Activated CD4-positive, alpha-beta T cell treated with anti-CD3 and anti-CD28 coated beads for 36 hours (primary cell): ENCODE data around the gene FLRT3. TPM values are rescaled to one million over a fixed set of nuclear protein-coding genes. Genes with fewer than 3 reads are reported as not detected.

Source experiments
- ATAC-seq: fragments of 200-7000 bp; cut with Tn5 transposase; one replicate; pipeline ENCODE4 v1.10.0; 2021; ENCODE audit warnings: mild to moderate bottlenecking, moderate library complexity
- CTCF ChIA-PET: fragments of 350-600 bp; sonication (Branson Sonifier 250); formaldehyde crosslinking; loops from one replicate; lab custom pipeline; 2021; ENCODE audit warnings: antibody characterized with exemption; lab: Charles Lee
- POLR2A ChIA-PET: fragments of 350-600 bp; sonication (Branson Sonifier 250); formaldehyde crosslinking; loops from one replicate; lab custom pipeline; 2021; ENCODE audit warnings: antibody characterized with exemption, inconsistent platforms; lab: Charles Lee
- DNase-seq: peaks from one replicate; pipeline ENCODE4 v3.0.0-alpha.2; 2020
- H3K27ac Mint-ChIP-seq: one replicate; pipeline ENCODE4 v1.8.0; 2021; ENCODE audit warnings: mixed read lengths
- H3K27me3 Mint-ChIP-seq: one replicate; pipeline ENCODE4 v1.8.0; 2021; ENCODE audit warnings: mixed read lengths
- H3K36me3 Mint-ChIP-seq: one replicate; pipeline ENCODE4 v1.8.0; 2021; ENCODE audit warnings: low read depth, mixed read lengths
- H3K4me1 Mint-ChIP-seq: one replicate; pipeline ENCODE4 v1.8.0; 2021; ENCODE audit warnings: mixed read lengths
- H3K4me3 Mint-ChIP-seq: one replicate; pipeline ENCODE4 v1.8.0; 2021; ENCODE audit warnings: mild to moderate bottlenecking, moderate library complexity, mixed read lengths
- H3K9me3 Mint-ChIP-seq: one replicate; pipeline ENCODE4 v1.8.0; 2021; ENCODE audit warnings: low read depth, mixed read lengths
- intact Hi-C, 2 experiments: fragments of 100-400 bp; cut with DNase I in 1 of 2; cut with micrococcal nuclease in 1 of 2; formaldehyde crosslinking; loops; one replicate each; pipeline versions ENCODE4 v1.14.2 to v1.15.1; 2022 to 2024; cut with DNase I, micrococcal nuclease
- total RNA-seq, 2 experiments: library from RNA; stranded (reverse); gene quantifications; one replicate each; pipeline ENCODE4 v1.2.3, GENCODE V29; 2021

Gene FLRT3
- total RNA-seq, 2 experiments from 2014 or later: not detected

DNA sequence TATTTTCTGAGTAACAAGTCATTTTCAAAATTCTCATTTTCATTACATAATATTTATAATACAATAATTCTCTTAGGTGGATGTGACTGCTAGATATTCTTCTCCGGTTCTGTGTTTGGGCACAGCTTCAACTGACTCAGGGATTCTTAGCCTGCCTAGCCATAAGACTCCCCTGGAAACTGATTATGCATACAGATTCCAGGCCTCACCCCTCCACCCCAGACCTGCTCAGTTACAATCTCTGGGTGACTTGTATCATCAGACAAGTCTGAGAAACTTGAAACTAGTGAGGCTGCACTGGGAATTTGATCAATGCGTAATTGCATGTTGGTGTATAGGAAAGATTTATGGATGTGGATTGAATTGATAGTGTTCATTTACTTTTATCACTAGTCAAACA lies 25.4 kb downstream of the FLRT3 start:
- Mint-ChIP-seq H3K27ac (no peak overlapping the region), H3K9me3 (peaks cover 6% of the 10 kb centered on the region), H3K4me1 (no peaks in the 10 kb centered on the region), H3K36me3 (no peaks in the 10 kb centered on the region), H3K4me3 (no peak overlapping the region), H3K27me3 (no peaks in the 10 kb centered on the region)
- intact Hi-C loops: no loop called here
- ATAC-seq: no peak
- no peak for DNase-seq
- CTCF ChIA-PET: no interaction called here
- POLR2A ChIA-PET: no interaction called here

DNA sequence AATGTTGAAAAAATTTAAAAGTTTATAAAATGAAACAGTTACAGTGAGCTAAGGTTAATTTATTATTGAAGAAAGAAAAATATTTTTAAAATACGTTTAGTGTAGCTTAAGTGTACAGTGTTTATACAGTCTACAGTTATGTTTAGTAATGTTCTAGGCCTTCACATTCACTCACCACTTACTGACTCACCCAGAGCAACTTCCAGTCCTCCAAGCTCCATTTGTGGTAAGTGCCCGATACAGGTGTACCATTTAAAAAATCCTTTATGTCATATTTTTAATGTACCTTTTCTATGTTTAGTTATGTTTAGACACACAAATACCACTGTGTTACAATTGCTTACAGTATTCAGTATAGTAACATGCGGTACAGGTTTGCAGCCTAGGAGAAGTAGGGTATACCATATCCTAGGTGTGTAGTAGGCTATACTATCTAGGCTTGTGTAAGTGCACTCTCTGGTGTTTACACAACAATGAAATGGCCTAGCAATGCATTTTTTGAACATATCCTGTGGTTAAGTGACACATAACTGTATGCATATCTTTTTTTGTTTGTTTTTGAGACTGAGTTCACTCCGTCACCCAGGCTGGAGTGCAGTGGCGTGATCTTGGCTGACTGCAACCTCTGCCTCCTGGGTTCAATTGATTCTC lies 26.3 kb downstream of the FLRT3 start:
- no peak for ATAC-seq
- POLR2A ChIA-PET: no interaction called here

DNA sequence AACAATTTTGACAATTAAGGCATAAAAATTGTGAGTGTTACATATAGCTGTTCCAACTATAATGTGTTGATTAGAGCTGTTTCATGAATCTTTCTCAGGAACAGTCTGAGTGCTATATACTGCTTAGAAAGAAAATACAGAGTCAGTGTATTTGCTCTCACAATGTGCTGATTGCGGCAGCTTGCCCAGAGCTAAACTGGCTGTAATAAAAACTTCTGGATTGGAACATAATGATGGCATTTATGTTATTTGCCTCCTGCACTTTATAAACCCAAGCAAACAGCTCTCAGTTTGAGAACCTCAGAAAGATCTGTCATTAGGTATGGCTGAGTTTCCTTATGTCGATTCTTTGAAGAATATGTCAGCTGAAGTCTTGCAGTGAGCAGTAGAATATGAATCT lies 29.5 kb downstream of the FLRT3 start:
- DNase-seq (no peak), ATAC-seq (no peak)
- H3K27ac Mint-ChIP-seq: no peak overlapping the region
- intact Hi-C loops: no loop called here
- H3K27me3 Mint-ChIP-seq: no peaks in the 10 kb centered on the region
- H3K4me1 Mint-ChIP-seq: no peaks in the 10 kb centered on the region
- POLR2A ChIA-PET: no interaction called here
- CTCF ChIA-PET: interaction anchor here (0.9 kb wide), 1 partner anchor 67 kb away, joined by 3 read pairs; no protein-coding TSS in a partner anchor
- no peaks in the 10 kb centered on the region for H3K36me3 Mint-ChIP-seq
- no peak overlapping the region for H3K4me3 Mint-ChIP-seq
- H3K9me3 Mint-ChIP-seq: no peaks in the 10 kb centered on the region

More for the DNA sequence above, 26.3 kb downstream of the FLRT3 start:
- Mint-ChIP-seq H3K27ac (no peak overlapping the region), H3K36me3 (no peaks in the 10 kb centered on the region), H3K27me3 (no peaks in the 10 kb centered on the region), H3K4me1 (no peaks in the 10 kb centered on the region), H3K9me3 (peaks cover 2% of the 10 kb centered on the region), H3K4me3 (no peak overlapping the region)
- intact Hi-C loops: no loop called here
- CTCF ChIA-PET: interaction anchor here (1.0 kb wide), 1 partner anchor 16 kb away, joined by 3 read pairs; no protein-coding TSS in a partner anchor
- DNase-seq: no peak

DNA sequence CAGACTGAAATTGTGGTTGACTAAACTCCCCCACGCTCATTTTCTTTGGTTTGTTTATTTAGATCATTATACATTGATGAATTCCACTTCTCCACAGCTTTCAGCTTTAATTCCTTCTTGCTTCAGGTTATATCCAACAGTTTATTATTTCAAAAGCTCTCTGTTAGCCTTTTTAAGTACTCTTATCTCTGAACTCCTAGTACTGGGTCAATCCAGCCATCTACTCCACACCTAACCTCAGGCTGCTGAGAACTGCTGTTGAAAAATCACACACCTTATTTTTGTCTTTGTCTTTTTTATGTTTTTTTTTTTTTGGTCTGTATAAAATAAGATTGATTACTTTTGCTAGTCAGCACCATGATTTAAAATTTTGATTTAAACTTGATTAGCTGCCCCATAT lies 32.9 kb downstream of the FLRT3 start:
- Mint-ChIP-seq H3K9me3 (no peaks in the 10 kb centered on the region), H3K36me3 (no peaks in the 10 kb centered on the region), H3K27me3 (no peaks in the 10 kb centered on the region), H3K27ac (no peak overlapping the region), H3K4me1 (no peaks in the 10 kb centered on the region), H3K4me3 (no peak overlapping the region)
- DNase-seq (no peak), ATAC-seq (no peak)
- CTCF ChIA-PET: no interaction called here
- intact Hi-C loops: no loop called here
- POLR2A ChIA-PET: no interaction called here

DNA sequence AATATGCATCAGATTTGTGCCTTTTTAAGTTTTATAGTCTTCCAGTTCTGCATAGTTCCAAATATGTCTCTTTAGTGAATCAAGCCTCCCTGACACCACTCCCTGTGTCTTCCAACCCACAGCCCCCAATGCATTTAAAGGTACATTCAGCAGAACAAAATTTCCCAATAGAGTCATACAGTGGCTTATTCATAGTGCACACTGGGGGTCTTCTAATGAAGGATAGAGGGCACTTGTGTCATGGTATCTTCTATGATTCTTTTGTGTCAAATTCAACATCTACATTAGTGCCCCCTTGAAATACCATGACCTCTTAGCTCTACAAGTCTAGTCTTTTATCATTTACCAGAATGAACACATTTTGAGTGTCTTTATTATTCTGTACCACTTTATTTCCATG lies 33.8 kb downstream of the FLRT3 start:
- Mint-ChIP-seq H3K27ac (no peak overlapping the region), H3K36me3 (no peaks in the 10 kb centered on the region), H3K27me3 (no peaks in the 10 kb centered on the region), H3K4me3 (no peak overlapping the region), H3K4me1 (no peaks in the 10 kb centered on the region), H3K9me3 (peaks cover 1% of the 10 kb centered on the region)
- ChIA-PET POLR2A (no interaction called here), CTCF (no interaction called here)
- DNase-seq (no peak), ATAC-seq (no peak)
- intact Hi-C loops: no loop called here

DNA sequence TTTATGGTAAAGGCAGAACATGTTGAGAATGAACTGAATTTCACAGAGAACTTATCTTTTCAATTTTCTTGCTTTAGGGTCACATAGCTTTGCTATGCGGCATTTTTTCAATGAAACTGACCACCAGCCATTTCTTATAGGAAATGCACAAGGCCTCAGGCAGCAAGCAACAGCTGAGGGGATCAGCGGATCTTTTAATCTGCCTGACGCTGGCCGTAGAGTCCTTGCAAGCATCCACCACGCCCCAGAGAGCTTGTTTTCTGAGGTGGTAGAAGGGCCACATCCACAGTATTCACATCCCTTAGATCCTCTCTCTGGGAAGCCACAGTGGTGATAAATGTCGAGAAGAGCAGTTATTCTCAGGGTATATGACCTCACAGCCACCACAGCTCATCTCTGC lies 34.3 kb downstream of the FLRT3 start:
- intact Hi-C loops: no loop called here
- H3K36me3 Mint-ChIP-seq: no peaks in the 10 kb centered on the region
- H3K9me3 Mint-ChIP-seq: peaks cover 4% of the 10 kb centered on the region
- no peak overlapping the region for H3K4me3 Mint-ChIP-seq
- DNase-seq (no peak), ATAC-seq (no peak)
- CTCF ChIA-PET: no interaction called here
- H3K4me1 Mint-ChIP-seq: no peaks in the 10 kb centered on the region
- POLR2A ChIA-PET: no interaction called here
- H3K27me3 Mint-ChIP-seq: no peaks in the 10 kb centered on the region
- no peak overlapping the region for H3K27ac Mint-ChIP-seq

DNA sequence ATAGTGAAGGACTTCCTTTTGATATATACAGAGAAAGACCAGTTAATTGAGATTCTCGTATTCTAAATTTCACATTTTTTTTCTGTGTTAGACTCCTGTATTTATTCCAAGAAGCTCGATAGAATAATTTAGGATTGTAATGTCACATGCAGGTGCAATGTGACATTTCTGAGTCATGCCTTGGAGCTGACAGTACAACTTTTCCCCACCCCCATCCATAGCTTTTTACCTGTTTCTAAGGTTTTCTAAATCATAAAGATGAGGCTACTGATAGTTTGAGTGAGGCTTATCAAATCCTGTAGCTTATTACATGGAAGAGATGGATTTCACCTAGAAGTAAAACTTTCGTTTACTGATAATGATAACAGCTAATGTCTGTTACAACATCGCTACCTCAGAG lies 37.6 kb downstream of the FLRT3 start:
- no peaks in the 10 kb centered on the region for H3K4me1 Mint-ChIP-seq
- H3K9me3 Mint-ChIP-seq: peaks cover 9% of the 10 kb centered on the region
- intact Hi-C loops: no loop called here
- H3K27me3 Mint-ChIP-seq: no peaks in the 10 kb centered on the region
- CTCF ChIA-PET: interaction anchor here (0.6 kb wide), 1 partner anchor 619 kb away, joined by 3 read pairs; no protein-coding TSS in a partner anchor
- no peak overlapping the region for H3K4me3 Mint-ChIP-seq
- no peaks in the 10 kb centered on the region for H3K36me3 Mint-ChIP-seq
- ATAC-seq (no peak), DNase-seq (no peak)
- POLR2A ChIA-PET: no interaction called here
- no peak overlapping the region for H3K27ac Mint-ChIP-seq

DNA sequence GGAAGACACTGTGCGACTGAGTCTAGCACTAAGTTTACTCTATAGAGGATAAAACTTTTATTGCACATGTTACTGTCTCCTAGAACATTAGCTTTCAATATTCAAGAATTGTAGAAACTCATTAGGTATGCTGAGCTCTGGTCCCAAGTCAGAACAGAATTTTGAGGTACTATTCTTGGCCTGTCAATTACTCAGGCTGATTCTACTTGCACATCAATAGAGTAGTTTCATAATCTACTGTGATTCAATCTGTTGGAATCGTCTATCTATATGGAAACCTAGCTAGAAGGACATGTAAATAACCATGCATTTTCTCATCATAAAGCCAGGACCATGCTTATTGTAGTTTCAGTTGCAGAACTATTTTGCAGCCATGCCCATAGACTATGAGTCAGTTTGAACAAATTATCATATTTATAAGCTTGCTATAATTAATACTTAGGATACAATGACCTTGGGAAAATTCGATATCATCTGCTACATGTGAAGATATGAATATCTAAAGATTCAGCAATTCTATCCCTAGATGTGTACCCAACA lies 41.6 kb downstream of the FLRT3 start:
- intact Hi-C loops: no loop called here
- ATAC-seq (no peak), DNase-seq (no peak)
- Mint-ChIP-seq H3K9me3 (peaks cover 12% of the 10 kb centered on the region), H3K4me1 (no peaks in the 10 kb centered on the region), H3K27me3 (no peaks in the 10 kb centered on the region), H3K36me3 (no peaks in the 10 kb centered on the region), H3K27ac (no peak overlapping the region), H3K4me3 (no peak overlapping the region)
- ChIA-PET CTCF (interaction anchor here (0.6 kb wide), 1 partner anchor 10 kb away, joined by 4 read pairs; no protein-coding TSS in a partner anchor), POLR2A (no interaction called here)

DNA sequence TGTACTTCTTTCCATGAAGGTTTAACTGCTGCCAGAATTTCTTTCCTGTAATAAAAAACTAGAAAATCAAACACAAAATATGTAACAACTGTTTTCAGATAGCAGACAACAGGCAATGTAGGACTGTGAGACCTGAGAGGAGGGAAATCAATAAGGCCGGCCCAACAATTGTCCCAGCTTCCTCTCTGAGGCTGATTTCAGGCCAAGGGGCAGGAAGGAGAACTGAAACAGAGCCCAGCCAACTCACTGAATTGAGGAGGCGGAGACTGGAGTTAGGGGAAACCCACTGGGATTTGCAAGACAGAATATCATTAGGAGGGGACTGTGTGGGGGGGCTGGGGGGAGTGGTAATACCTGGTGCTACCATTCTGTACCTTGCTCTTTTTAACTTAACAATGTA lies 42.2 kb downstream of the FLRT3 start:
- Mint-ChIP-seq H3K4me3 (no peak overlapping the region), H3K9me3 (peaks cover 12% of the 10 kb centered on the region), H3K4me1 (no peaks in the 10 kb centered on the region), H3K27me3 (no peaks in the 10 kb centered on the region), H3K27ac (no peak overlapping the region), H3K36me3 (no peaks in the 10 kb centered on the region)
- ATAC-seq (no peak), DNase-seq (no peak)
- ChIA-PET CTCF (interaction anchor here (0.8 to 1.4 kb wide), 2 partner anchors 16 to 47 kb away, joined by 3 read pairs; no protein-coding TSS in a partner anchor), POLR2A (no interaction called here)
- intact Hi-C loops: no loop called here

DNA sequence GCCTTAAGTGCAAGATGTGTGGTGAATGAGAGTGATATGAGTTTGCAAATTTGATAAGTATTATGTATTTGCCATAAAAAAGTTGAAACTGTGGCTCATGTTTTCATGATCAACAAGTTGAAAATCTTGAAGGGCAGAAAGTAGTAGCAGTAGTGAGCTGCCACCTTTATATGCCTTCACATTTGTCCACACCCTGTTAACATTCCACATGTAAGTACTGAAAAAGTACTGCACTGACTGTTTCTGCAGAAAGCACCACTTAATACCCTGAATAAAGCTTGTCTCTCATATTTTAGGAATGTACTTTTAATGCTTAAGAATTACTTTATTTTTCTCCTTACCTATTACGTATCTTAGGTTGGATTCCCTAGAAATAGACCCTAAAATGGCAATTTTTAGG lies 45.9 kb downstream of the FLRT3 start:
- intact Hi-C loops: no loop called here
- no peak for DNase-seq
- CTCF ChIA-PET: no interaction called here
- POLR2A ChIA-PET: no interaction called here
- Mint-ChIP-seq H3K4me1 (no peaks in the 10 kb centered on the region), H3K27ac (no peak overlapping the region), H3K9me3 (peaks cover 5% of the 10 kb centered on the region), H3K27me3 (no peaks in the 10 kb centered on the region), H3K36me3 (no peaks in the 10 kb centered on the region), H3K4me3 (no peak overlapping the region)
- no peak for ATAC-seq

DNA sequence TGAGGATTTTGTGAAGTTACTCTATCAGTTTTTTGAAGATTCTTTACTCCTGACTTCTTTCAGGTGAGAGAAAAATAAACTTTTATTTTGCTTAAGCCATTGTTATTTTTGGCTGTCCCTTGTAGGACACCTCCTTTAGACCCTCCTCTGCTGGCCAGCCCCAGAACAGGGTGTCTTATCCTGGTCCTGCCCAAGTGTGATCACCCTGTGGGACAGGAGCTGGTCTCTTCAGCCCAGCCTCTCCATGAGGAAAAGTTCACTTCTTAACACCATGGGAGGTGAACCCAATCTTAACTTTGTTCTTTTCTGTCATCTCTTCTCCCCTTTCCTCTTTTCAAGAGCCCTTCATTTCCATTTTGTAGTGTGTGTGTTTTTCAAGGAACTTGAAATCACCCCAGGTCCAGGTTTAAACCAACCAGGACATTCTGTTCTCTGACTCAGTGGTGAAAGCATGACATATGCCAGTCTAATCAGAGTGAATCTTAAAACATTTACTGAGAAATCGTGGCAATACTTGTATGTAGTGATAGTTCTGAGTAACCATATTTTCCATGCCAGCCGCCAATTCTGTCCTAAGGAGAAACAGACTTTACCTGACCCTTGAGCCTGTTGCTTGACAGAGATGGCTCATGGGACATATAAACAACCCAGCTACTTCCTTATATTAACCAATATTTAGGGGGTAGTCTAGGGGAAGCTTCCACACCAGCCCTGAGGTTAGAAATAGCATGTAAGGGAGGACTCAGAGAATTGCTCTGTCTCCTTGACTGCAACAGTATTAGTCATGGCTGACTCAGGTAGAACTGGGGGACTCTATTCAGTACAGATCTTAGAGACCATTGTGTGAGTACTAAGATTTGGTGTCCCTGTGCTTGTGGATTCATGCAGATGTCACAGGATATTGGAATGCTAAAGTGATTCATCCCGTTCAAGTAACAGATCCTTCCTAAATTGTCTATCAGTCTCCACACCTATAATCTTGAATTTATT lies 48.8 kb downstream of the FLRT3 start:
- Mint-ChIP-seq H3K4me1 (no peaks in the 10 kb centered on the region), H3K4me3 (no peak overlapping the region), H3K9me3 (peaks cover 3% of the 10 kb centered on the region), H3K36me3 (no peaks in the 10 kb centered on the region), H3K27ac (no peak overlapping the region), H3K27me3 (no peaks in the 10 kb centered on the region)
- no peak for ATAC-seq
- ChIA-PET CTCF (no interaction called here), POLR2A (no interaction called here)
- DNase-seq: no peak
- intact Hi-C loops: no loop called here
